GM04504 (cell line): ENCODE data around the gene STARD5.
A peak's percentile ranks its signal among the peaks of the same experiment; 100 is the strongest.

ENCODE experiments used
- DNase-seq: peaks from one replicate; pipeline ENCODE4 v3.0.0-alpha.2; 2012; ENCODE audit warnings: low read depth

STARD5 gene

GRCh38 chr15:81292523-81293001 lies 31.4 kb downstream of the STARD5 start:
- no peak for DNase-seq

DNA sequence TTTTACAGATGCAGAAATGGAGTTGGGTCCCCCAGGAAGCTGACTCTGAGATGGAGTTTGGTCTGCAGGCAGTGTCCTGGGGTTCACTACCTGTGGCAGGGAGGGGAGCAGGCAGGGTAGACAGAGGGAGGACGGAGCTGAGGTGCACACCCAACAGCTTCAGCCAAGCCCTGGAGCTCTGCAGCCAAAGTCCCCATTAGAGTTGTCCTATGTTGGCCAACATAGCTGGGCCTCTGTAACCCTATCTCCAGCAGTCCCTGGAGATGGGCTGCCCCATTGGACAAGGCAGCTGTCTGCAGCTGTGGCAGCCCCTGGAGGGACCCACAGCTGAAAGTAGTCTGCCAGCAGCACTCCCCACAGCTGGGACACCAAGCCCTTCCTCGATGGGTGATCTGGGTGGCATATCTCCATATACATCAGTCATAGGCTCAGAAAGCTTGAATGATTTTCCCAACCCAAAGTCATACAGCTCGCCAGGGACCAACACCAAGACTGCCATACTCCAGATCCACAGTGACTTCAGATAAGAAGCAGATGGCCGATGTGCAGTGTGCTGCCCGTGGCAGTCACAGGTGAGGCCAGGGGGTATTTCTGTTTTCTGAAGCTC lies 31.9 kb downstream of the STARD5 start:
- DNase-seq = no peak

GRCh38 chr15:81289910-81290309 lies 34.0 kb downstream of the STARD5 start:
- DNase-seq = no peak

GRCh38 chr15:81288616-81289015 lies 35.3 kb downstream of the STARD5 start:
- DNase-seq = no peak

DNA sequence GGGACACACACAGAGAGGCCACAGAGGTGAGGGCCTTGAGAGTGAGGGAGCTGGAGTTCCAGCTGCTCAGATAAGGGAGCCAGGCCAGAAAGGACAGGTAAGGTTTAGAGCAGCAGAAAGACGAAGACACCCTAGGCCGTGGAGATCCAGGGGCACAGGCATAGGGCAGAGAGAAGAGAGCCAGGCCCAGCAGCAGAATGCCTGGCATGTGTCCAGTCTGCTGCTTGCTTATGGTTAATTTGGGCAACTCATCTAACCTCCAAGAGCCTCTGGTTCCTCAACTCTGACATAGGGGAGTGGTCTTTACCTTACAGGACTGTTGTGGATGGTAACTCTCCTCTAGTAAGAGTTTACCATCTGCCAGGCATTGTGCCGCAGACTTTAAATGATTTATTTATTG lies 35.9 kb downstream of the STARD5 start:
- DNase-seq = no peak

DNA sequence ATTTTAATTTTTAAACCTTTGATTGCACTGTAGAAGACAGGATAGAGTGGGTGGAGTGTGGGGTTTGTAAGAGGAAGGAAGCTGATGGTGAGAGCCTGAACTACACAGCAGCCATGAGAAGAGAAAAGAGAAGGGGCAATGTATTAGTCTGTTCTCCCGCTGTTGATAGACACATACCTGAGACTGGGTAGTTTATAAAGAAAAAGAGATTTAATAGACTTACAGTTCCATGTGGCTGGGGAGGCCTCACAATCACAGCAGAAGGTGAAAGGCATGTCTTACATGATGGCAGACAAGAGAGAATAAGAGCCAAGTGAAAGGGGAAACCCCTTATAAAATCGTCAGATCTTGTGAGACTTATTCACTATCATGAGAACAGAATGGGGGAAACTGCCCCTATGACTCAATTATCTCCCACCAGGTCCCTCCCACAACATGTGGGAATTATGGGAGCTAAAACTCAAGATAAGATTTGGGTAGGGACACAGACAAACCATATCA lies 37.3 kb downstream of the STARD5 start:
- DNase-seq = no peak

- DNase-seq = no peak
Measured at GRCh38 chr15:81285461-81285860, 38.5 kb downstream of the STARD5 start.

- no peak for DNase-seq
Measured at GRCh38 chr15:81284256-81285031, 39.5 kb downstream of the STARD5 start.

DNA sequence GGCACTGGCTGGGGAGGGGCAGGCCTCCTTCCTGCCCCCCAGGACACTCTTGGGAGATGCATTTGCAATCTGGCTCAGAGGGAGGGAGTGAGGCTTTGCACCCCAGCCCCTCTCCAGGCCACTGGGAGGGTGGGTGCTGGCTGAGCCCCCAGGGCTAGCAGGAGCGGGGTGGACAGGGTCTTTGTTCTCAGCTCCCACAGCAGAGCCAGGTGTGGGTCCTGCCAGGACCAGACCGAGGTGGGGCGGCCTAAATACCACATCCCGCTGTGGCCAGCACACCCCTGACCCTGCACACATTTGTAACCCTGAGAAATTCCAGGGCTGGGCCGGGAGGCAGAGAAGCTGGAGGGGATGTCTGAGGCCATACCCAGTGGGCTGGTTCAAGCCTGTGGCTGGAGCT lies 41.0 kb downstream of the STARD5 start:
- no peak for DNase-seq

- DNase-seq = no peak
Measured at GRCh38 chr15:81282606-81282895, 41.4 kb downstream of the STARD5 start.

- DNase-seq = no peak
Measured at GRCh38 chr15:81281766-81282605, 42.0 kb downstream of the STARD5 start.

GRCh38 chr15:81281456-81281735 lies 42.5 kb downstream of the STARD5 start:
- DNase-seq = no peak

DNA sequence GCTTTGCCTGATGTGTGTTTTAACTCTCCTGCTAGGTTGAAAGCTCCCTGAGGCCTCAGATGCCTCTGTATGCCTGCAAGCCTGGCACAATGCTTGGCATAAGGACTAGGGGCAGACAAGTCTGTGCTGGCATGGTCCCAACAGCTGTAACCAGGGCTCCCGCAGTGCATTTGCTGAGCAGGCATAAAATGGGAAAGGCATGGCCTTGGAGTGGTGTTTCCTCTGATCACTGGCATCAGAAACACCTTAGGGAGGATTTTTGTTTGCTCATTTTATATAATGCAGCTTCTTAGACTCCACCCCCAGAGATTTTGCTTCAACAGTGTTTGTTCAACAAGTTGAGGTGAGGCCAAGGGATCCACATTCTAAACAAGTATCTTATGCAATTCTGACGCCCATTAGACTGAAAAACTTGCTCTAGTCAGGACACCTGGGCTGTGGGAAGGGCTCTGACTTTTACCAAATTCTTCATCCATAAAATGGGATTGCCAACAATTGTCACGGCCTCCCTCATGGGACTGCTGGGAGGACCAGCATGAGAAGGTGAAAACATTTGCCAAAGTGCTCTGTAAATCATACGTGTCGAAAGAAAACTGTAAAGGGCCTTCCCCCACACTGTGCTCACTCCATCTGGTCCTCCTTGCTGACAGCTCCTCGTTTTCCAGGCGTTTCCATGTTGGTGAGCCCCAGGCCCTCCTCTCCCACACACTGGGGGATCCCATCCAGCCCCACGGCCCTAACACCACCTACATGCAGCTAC lies 43.1 kb downstream of the STARD5 start:
- no peak for DNase-seq

- no peak for DNase-seq
Measured at GRCh38 chr15:81279621-81280485, 44.1 kb downstream of the STARD5 start.

DNA sequence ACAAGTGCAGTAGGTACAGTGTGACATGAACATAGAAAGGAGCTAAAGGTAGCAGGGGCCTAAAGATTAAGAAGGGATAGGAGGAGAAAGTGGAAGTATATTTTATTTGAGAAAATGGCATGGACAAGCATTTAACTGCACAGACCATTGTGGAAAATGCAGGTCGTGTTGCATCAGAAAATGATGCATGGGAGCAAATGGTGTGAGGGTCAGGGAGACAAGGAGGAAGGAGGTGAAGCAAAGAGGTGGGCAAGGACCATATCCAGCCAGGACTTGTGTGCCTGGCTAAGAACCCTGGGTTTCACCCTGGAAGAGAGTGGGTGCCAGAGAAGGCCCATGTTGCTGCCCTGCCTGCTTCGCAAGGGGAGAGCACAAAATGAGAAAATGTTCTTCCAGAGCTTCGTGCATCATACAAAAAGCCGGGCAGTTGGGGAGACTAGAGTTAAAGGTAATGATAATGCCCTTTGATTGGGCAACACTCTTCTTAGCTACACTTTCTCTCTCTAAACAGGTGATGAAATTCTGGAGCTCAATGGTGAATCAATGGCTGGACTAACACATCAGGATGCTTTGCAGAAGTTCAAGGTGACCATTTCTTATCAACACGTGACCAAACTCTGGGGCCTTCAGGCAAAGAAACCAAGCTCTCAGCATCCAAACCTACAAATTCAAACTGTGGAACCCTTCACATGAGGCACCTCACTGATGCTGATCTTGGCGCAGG lies 45.5 kb downstream of the STARD5 start:
- no peak for DNase-seq

DNA sequence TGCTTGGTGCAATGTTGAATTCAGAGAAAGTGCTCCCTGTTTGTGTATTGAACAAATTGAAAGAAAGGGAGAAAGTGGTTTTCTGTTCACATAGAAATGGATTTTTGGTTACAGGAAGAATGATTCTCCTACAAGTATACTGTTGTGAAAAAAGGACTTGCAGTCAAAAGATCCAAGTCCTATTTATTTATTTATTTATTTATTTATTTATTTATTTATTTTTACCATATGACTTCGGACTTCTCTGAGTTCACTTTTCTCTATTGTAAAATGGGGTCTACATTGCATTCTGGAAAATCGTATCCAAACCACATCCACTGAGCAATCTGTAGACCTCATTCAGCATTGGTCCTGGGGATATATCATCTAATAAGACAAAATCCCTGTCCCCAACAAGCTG lies 46.1 kb downstream of the STARD5 start:
- DNase-seq = no peak

DNA sequence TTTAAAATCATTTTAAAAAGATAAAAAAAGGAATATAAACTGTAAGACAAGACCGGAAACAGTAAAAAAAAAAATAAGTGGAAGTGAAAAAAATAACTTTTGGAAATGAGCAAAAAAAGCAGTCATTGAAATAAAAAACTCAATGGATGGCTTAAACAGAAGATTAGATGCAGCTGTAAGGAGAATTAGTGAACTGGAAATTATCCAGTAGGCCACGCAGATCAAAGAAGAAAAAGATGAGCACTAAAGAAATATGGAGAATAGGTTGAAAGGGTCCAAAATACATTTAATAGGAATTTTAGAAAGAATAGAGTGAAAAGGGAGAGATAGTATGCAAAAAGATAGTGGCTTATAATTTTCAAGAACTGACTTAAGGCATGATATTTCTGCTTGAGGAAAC lies 47.0 kb downstream of the STARD5 start:
- DNase-seq = no peak

GRCh38 chr15:81275711-81276392 lies 48.1 kb downstream of the STARD5 start:
- no peak for DNase-seq

DNA sequence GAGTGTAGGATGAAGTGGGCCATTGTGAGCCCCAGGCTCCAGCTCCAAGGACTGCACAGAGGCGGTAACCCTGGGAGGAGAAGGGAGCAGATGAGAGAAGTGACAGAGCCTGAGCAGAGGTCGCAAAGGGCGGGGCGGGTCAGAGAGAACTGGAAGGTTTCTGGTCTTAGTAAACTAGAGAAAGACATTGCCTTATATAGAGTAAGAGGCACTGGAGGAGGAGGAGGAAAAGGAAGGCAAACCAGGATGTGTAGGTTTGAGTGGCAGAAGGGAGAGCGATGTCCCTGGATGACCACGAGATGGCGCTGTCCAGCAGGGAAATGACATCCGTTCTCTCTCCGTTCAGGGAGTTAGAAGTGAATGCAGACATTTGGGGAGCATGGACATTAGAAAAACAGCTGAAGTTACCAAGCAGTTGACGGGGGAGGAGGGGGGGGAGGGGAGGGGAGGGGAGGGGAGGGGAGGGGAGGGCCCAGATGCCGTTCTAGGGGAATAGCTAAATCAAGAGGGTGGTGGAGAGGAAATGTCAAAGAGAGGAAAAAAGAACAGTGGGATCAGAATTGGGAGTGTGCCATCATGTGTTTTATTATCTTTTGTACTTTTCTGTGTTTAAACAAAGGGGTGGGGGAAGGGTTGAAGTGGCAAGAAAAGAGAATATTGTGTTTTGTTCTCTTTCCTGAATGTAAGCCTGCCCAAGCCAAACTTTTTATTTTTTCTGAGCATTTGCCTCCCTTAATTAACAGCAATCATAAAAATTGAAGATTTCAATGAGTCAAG lies 48.8 kb downstream of the STARD5 start:
- DNase-seq = peak; percentile 61
